GM21723 (cell line): ENCODE measurements around the gene RPEL1.
"Not testable (repeated sequence)": the region's sequence is repeated elsewhere in the genome, so short reads cannot be mapped to it uniquely, and the experiment has no call there.

ENCODE experiments used
- ATAC-seq: cut with Tn5 transposase; IDR thresholded peaks from one replicate; pipeline ENCODE4 v1.9.1; 2021; ENCODE audit warnings: mild to moderate bottlenecking, moderate library complexity; ENCODE audit not compliant: unreplicated experiment

The RPEL1 gene

DNA sequence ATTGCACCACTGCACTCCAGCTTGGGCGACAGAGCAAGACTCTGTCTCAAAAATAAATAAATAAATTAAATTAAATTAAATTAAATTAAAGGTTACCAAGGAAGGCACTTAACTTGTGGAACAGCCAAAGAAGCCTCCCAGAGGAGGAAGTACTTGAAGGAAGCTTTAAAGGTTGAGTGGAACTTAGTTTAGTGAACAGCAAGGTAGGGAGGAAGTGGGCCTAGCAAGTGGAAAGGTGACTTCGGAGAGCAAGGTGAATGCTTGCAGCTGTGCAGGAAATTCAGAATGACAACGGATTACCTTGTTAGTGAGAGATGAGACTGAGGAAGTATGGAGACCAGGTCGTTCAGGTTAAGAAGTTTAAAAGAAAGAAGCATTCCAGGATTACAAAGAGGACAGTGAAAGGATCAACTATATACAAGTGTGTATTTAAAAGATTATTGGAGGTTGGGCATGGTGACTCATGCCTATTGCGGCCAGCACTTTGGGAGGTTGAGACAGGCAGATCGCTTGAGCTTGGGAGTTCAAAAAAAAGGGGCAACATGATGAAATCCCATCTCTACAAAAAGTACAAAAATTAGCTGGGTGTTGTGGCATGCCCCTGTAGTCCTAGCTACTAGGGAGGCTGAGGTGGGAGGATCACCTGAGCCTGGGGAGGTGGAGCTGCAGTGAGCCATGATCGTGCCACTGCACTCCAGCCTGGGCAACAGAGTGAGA lies 12.8 kb upstream of the RPEL1 start:
- ATAC-seq, result no peak

DNA sequence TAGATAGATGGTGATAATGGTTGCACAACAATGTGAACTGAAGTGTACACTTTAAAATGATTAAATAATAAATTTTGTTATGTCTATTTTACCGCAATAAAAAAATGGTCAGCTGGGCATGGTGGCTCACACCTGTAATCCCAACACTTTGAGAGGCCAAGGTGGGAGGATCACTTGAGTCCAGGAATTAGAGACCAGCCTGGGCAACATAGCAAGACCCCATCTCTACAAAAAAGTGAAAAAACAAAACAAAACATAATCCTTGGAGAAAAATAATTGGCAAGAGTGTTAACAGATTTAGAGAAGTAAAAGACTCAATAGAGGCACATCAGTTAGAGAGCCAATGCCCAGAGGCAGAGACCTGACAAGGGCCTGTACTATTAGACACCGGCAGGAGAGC lies 9.9 kb upstream of the RPEL1 start:
- no peak for ATAC-seq

GRCh38 chr10:103238506-103239252 lies 7.0 kb upstream of the RPEL1 start:
- ATAC-seq, result no peak

- ATAC-seq, result no peak
Observed at GRCh38 chr10:103241262-103242011, 4.2 kb upstream of the RPEL1 start.

GRCh38 chr10:103244666-103245271 lies 918 bp upstream of the RPEL1 start:
- ATAC-seq, result no peak

DNA sequence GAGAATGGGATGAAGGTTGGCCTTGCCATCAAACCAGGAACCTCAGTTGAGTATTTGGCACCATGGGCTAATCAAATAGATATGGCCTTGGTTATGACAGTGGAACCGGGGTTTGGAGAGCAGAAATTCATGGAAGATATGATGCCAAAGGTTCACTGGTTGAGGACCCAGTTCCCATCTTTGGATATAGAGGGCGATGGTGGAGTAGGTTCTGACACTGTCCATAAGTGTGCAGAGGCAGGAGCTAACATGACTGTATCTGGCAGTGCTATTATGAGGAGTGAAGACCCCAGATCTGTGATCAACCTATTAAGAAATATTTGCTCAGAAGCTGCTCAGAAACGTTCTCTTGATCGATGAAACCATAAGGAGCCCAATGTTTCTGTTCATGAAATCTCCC lies 637 bp downstream of the RPEL1 start:
- no peak for ATAC-seq

DNA sequence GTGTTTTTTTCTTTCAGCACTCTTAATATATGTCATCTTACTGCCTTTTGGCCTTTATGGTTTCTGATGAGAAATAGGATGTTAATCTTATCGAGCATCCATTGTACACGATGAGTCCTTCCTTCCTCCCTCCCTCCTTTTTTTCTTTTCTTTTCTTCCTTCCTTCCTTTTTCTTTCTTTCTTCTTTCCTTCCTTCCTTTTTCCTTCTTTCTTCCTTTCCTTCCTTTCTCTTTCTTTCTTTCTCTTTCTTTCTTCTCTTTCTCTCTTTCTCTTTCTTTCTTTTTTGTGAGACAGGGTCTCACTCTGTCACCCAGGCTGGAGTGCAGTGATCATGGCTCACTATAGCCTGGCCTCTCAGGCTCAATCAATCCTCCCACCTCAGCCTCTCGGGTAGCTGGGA lies 8.4 kb downstream of the RPEL1 start:
- no peak for ATAC-seq

DNA sequence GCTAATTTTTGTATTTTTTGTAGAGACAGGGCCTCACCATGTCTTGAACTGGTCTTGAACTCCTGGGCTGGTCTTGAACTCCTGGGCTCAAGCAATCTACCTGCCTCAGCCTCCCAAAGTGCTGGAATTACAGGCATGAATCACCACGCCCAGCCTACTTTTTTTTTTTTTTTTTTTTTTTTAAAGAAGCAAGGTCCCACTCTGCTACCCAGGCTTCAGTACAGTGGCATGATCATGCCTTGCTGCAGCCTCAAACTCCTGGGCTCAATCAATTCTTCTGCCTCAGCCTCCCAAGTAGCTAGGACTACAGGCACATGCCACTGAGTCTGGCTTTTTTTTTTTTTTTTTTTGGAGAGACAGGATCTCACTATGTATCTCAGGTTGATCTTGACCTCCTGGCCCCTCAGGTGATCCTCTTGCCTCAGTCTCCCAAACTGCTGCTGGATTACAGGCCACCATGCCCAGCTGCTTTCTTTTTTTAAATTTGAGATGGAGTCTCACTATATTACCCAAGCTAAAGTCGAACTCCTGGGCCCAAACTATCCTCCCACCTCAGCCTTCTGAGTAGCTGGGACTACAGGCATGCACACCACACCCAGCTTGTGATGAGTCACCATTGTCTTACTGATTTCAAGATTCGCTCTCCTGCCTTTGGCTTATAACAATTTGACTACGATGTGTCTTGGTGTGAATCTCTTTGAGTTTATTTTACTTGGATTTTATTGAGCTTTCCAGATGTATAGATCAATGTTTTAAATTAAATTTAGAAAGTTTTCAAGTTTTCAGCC lies 9.0 kb downstream of the RPEL1 start:
- ATAC-seq, result no peak

GRCh38 chr10:103256613-103257012 lies 10.9 kb downstream of the RPEL1 start:
- ATAC-seq, result no peak

DNA sequence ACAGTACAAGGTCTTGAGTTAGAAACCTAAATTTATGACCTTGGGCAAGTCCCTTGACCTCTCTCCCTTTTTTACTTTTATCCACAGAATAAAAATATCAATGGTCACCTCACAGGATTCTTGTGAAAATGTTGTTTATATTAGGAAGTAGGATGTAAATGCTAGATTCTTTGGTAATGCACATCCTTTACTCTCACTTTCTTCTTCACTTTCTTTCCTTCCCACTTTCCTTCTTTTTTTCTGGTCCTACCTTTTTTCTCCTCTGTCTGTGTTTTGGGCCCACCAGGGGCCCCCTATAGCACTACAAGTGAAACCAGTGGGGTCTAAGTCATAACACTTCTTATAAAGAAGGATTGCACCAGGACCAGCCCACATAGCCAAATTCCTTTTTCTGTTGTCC lies 12.1 kb downstream of the RPEL1 start:
- ATAC-seq, result no peak

DNA sequence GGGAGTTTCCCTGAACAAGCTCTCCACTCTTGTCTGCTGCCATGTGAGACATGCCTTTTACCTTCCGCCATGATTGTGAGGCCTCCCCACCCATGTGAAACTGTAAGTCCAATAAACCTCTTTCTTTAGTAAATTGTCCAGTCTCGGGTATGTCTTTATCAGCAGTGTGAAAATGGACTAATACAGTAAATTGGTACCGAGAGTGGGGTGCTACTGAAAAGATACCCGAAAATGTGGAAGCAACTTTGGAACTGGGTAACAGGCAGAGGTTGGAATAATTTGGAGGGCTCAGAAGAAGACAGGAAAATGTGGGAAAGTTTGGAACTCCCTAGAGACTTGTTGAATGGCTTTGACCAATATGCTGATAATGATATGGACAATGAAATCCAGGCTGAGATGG lies 13.2 kb downstream of the RPEL1 start:
- ATAC-seq, result not testable (repeated sequence)

GRCh38 chr10:103259989-103260388 lies 14.3 kb downstream of the RPEL1 start:
- no peak for ATAC-seq

GRCh38 chr10:103262229-103262628 lies 16.5 kb downstream of the RPEL1 start:
- ATAC-seq, result no peak

GRCh38 chr10:103265717-103266329 lies 20.1 kb downstream of the RPEL1 start:
- no peak for ATAC-seq

- no peak for ATAC-seq
Observed at GRCh38 chr10:103273041-103273441, 27.4 kb downstream of the RPEL1 start.

DNA sequence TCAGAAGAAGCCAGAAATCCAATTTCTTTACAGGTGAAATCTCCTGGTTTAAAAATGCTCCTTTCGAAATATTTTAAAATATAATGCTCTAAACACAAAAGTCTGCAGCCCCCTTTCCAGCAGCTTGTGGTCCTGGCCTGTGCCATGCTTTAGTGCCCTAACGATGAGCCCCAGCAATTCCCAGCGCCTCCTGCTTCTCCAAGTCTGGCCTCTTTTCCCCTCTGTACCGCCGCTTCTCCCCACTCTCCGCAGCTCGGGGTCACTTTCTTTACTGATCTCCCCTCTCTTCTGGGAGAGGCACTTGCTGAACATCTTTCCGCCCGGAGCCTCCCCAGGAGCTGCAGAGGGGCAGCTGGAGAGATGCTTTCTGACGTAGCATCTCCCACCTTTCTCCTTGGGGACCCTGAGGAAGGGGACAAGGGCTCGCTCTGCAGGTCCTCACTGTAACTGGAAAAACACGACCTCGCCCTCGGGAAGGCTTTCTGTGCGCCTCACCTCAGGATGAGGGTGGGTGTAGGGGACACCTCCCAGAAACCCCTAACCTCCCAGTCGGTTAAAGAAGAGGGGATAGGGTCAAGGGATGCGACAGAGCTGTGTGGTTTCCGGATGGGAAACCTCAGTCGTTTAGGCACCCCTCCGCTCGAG lies 30.7 kb downstream of the RPEL1 start:
- ATAC-seq, result no peak

- no peak for ATAC-seq
Observed at GRCh38 chr10:103276896-103277712, 31.4 kb downstream of the RPEL1 start, which contains the start of gene INA. TSS of gene INA (plus strand) at chr10:103277138. CDS start at chr10:103277212, 74 bp downstream.

DNA sequence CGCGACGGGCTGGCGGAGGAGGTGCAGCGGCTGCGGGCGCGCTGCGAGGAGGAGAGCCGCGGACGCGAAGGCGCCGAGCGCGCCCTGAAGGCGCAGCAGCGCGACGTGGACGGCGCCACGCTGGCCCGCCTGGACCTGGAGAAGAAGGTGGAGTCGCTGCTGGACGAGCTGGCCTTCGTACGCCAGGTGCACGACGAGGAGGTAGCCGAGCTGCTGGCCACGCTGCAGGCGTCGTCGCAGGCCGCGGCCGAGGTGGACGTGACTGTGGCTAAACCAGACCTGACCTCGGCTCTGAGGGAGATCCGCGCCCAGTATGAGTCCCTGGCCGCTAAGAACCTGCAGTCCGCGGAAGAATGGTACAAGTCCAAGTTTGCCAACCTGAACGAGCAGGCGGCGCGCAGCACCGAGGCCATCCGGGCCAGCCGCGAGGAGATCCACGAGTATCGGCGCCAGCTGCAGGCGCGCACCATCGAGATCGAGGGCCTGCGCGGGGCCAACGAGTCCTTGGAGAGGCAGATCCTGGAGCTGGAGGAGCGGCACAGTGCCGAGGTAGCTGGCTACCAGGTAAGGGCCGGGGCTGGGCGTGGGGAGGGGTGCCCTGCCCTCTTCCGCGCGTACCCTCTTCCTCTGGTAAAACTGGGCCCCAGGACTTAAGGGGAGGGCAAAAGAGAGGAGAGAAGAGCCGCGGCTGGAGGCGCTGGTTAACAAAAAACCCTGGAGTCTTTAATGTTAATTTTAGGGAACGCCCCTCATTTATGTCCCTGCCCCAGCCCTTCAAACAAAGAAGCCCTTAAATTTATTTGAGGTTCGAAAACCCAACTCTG lies 32.2 kb downstream of the RPEL1 start:
- ATAC-seq, result no peak
